Pancreas (tissue), 10 donors: Measurements from ENCODE around the gene ELP4. TPM values are rescaled to one million over a fixed set of nuclear protein-coding genes. Genes with fewer than 3 reads are reported as not detected.
A peak's percentile ranks its signal among the peaks of the same experiment; 100 is the strongest.

Experiments
- ATAC-seq, 4 donors: fragments of 200-7000 bp; cut with Tn5 transposase; one replicate each; pipeline versions ENCODE4 v1.8.0 to v1.9.1; 2020; ENCODE audit warnings: mild to moderate bottlenecking in 4 of 4, moderate library complexity in 4 of 4
- DNase-seq, 6 donors: peaks; one replicate each; pipeline ENCODE4 v3.0.0-alpha.2; 2020
- FAIRE-seq: peaks from 2 replicates; lab custom pipeline; 2012; peaks lifted over from hg19 to GRCh38; lab: Jason Lieb, UNC
- H3K27ac ChIP-seq, 4 donors: fragments of 200-600 bp; sonication (generic); 1 replicate in 3 of 4; 2 replicates in 1 of 4; pipeline versions ENCODE4 v1.5.0 to v1.8.0; 2020
- H3K27me3 ChIP-seq, 4 donors: fragments of 200-600 bp; one replicate each; pipeline ENCODE4 v1.8.0; 2021
- H3K36me3 ChIP-seq, 3 donors: fragments of 200-600 bp; sonication (generic) in 1 of 3; one replicate each; pipeline versions ENCODE4 v1.5.0 to v1.8.0; 2020 to 2021
- H3K4me1 ChIP-seq, 3 donors: fragments of 200-600 bp; one replicate each; pipeline ENCODE4 v1.8.0; 2021
- H3K4me3 ChIP-seq, 4 donors: fragments of 200-600 bp; sonication (generic) in 2 of 4; one replicate each; pipeline versions ENCODE4 v1.5.0 to v1.8.0; 2020 to 2021
- H3K9me3 ChIP-seq, 4 donors: fragments of 200-600 bp; one replicate each; pipeline ENCODE4 v1.8.0; 2021
- CTCF ChIP-seq, 4 donors: fragments of 200-600 bp; sonication (generic) in 3 of 4; IDR thresholded peaks; one replicate each; pipeline versions ENCODE4 v1.5.0 to v1.8.0; 2021; ENCODE audit warnings: antibody characterized with exemption in 4 of 4
- WGBS, 2 donors: extraction: QIAGEN DNeasy Blood & Tissue Kit; methylation state at CpG; one replicate each; pipeline ENCODE4 v1.1.7; 2013; 5-methylcytosine and 5-hydroxymethylcytosine counted together
- intact Hi-C, 3 donors: fragments of 100-400 bp; cut with DNase I; formaldehyde crosslinking; loops; one replicate each; pipeline versions ENCODE4 v1.11.1 to v1.14.2; 2022
- polyA plus RNA-seq, 2 donors: library from polyadenylated mRNA; stranded (reverse); fragments of 200-250 nt; gene quantifications; one replicate each; pipeline ENCODE4 v1.2.3, GENCODE V29; 2013
- total RNA-seq, 6 donors: library from RNA; stranded (reverse); fragmentation: NEBNext Ultra II Directional in 4 of 6; extraction: Animal tissue kit (Norgen Biotek cat#: 25700) in 4 of 6; gene quantifications; one replicate each; pipeline versions ENCODE4 v1.2.1 to v1.2.4, GENCODE V29; 2021 to 2023
- donor health status: healthy with polysubstance abuse.
- donor health status: DM: no; HTN: no; CAD: no; lungs with moderate emphysema.
- donor health status: DM: no; HTN: no; CAD: no.
- donor health status: control.
- donor health status: control.
- donor health status: Bipolar disorder and iron deficiency.
- donor health status: DM: yes; HTN: yes; CAD: no.
- donor health status: DM: no; HTN: no; CAD: no.
- donor health status: DM: no; HTN: no; CAD: no.
- donor health status: DM: yes; HTN: yes; CAD: no.

Gene ELP4
- total and polyA plus RNA-seq, 8 donors, result 8.7 to 13.2 (median 9.9) TPM

GRCh38 chr11:31805037-31805628 is 295.6 kb downstream of the ELP4 start:
- Histone ChIP-seq H3K4me3 (peak overlapping the region in 1 of 4 donors; percentile 28), H3K4me1 (peaks cover 0 to 17% (median 4%) of the 10 kb centered on the region in 3 donors), H3K27me3 (peaks cover 15 to 91% (median 47%) of the 10 kb centered on the region in 4 donors), H3K36me3 (no peaks in the 10 kb centered on the region), H3K9me3 (no peaks in the 10 kb centered on the region), H3K27ac (peak overlapping the region in 1 of 4 donors; percentile 22)
- DNase-seq (peak in 1 of 6 donors; percentile 56), ATAC-seq (peak in 1 of 4 donors; percentile 22), FAIRE-seq (no peak)
- intact Hi-C loops, result loop anchor here in 1 of 3 donors (10.0 kb wide), 1 partner anchor 60 kb away; no protein-coding TSS in a partner anchor
- no peak for TF ChIP-seq CTCF (IDR thresholded peaks at IDR 0.05)
- 7 to 8% methylated on average over 51 of the region's 51 CpGs for WGBS, 2 donors

- H3K36me3 ChIP-seq, result no peaks in the 10 kb centered on the region
- H3K9me3 ChIP-seq, result no peaks in the 10 kb centered on the region
- peak overlapping the region in 1 of 4 donors; percentile 22 for H3K27ac ChIP-seq
- intact Hi-C loops, result loop anchor here in 1 of 3 donors (10.0 kb wide), 1 partner anchor 61 kb away; no protein-coding TSS in a partner anchor
- H3K4me3 ChIP-seq, result peak overlapping the region in 1 of 4 donors; percentile 28
- FAIRE-seq (no peak), DNase-seq (peak in 1 of 6 donors; percentile 52), ATAC-seq (no peak)
- H3K4me1 ChIP-seq, result peaks cover 0 to 20% (median 4%) of the 10 kb centered on the region in 3 donors
- TF ChIP-seq CTCF (IDR thresholded peaks at IDR 0.05), result no peak
- H3K27me3 ChIP-seq, result peaks cover 15 to 89% (median 46%) of the 10 kb centered on the region in 4 donors
- WGBS, 2 donors, result 5 to 6% methylated on average over 20 of the region's 20 CpGs
These were observed 296.1 kb downstream of the ELP4 start for GRCh38 chr11:31805629-31806185.

- no peak for TF ChIP-seq CTCF (IDR thresholded peaks at IDR 0.05)
- Histone ChIP-seq H3K4me3 (peak overlapping the region in 1 of 4 donors; percentile 28), H3K27me3 (peaks cover 16 to 89% (median 42%) of the 10 kb centered on the region in 4 donors), H3K4me1 (peaks cover 2 to 25% (median 4%) of the 10 kb centered on the region in 3 donors), H3K9me3 (no peaks in the 10 kb centered on the region), H3K27ac (peak overlapping the region in 1 of 4 donors; percentile 22), H3K36me3 (no peaks in the 10 kb centered on the region)
- no peak for FAIRE-seq
- intact Hi-C loops, result loop anchor here in 1 of 3 donors (10.0 kb wide), 1 partner anchor 62 kb away; no protein-coding TSS in a partner anchor
- DNase-seq, result peak in 2 of 6 donors; percentile 49 to 70
- WGBS, 2 donors, result 11 to 16% methylated on average over 21 to 36 of the region's 36 CpGs
- ATAC-seq, result no peak
These were observed 296.8 kb downstream of the ELP4 start for GRCh38 chr11:31806186-31806927.

GRCh38 chr11:31806928-31807798 is 297.6 kb downstream of the ELP4 start:
- no peak for TF ChIP-seq CTCF (IDR thresholded peaks at IDR 0.05)
- Histone ChIP-seq H3K4me1 (peaks cover 4 to 30% (median 8%) of the 10 kb centered on the region in 3 donors), H3K36me3 (no peaks in the 10 kb centered on the region), H3K27ac (peak overlapping the region in 1 of 4 donors; percentile 8), H3K27me3 (peaks cover 13 to 87% (median 40%) of the 10 kb centered on the region in 4 donors), H3K9me3 (no peaks in the 10 kb centered on the region), H3K4me3 (no peak overlapping the region)
- no peak for FAIRE-seq
- intact Hi-C loops, result loop anchor here in 1 of 3 donors (10.0 kb wide), 1 partner anchor 62 kb away; no protein-coding TSS in a partner anchor
- 18 to 23% methylated on average over 13 of the region's 13 CpGs for WGBS, 2 donors
- no peak for DNase-seq
- ATAC-seq, result no peak
